ENCODE measurements around the gene TMEM161A. TPM values are rescaled to one million over a fixed set of nuclear protein-coding genes. Genes with fewer than 3 reads are reported as not detected.
"Not testable (repeated sequence)": the region's sequence is repeated elsewhere in the genome, so short reads cannot be mapped to it uniquely, and the experiment has no call there.

Gene TMEM161A
- total RNA-seq, 1 donor from 2014 or later = 24.0 TPM

GRCh38 chr19:19123386-19123785 lies 14.9 kb downstream of the TMEM161A start:
- intact Hi-C loops (cut with micrococcal nuclease) = no loop called here

- intact Hi-C loops (cut with micrococcal nuclease) = no loop called here
Measured at GRCh38 chr19:19122902-19123301, 15.4 kb downstream of the TMEM161A start.

- intact Hi-C loops (cut with micrococcal nuclease) = no loop called here
Measured at GRCh38 chr19:19121371-19121770, 16.9 kb downstream of the TMEM161A start.

GRCh38 chr19:19120308-19121231 lies 17.7 kb downstream of the TMEM161A start:
- intact Hi-C loops (cut with micrococcal nuclease) = no loop called here

- intact Hi-C loops (cut with micrococcal nuclease) = no loop called here
Measured at GRCh38 chr19:19119325-19120237, 18.7 kb downstream of the TMEM161A start.

- intact Hi-C loops (cut with micrococcal nuclease) = no loop called here
Measured at GRCh38 chr19:19115954-19116353, 22.3 kb downstream of the TMEM161A start.

- intact Hi-C loops (cut with micrococcal nuclease) = no loop called here
Measured at GRCh38 chr19:19113040-19113626, 25.1 kb downstream of the TMEM161A start.

- intact Hi-C loops (cut with micrococcal nuclease) = loop anchor here (2.0 kb wide), 1 partner anchor 47 kb away; no protein-coding TSS in a partner anchor
Measured at GRCh38 chr19:19111967-19112580, 26.2 kb downstream of the TMEM161A start.

GRCh38 chr19:19111136-19111835 lies 27.0 kb downstream of the TMEM161A start:
- intact Hi-C loops (cut with micrococcal nuclease) = loop anchor here (2.0 kb wide), 1 partner anchor 46 kb away; no protein-coding TSS in a partner anchor

GRCh38 chr19:19110410-19111135 lies 27.7 kb downstream of the TMEM161A start:
- intact Hi-C loops (cut with micrococcal nuclease) = loop anchor here (1.0 to 2.0 kb wide), 2 partner anchors 46 to 57 kb away; no protein-coding TSS in a partner anchor

- intact Hi-C loops (cut with micrococcal nuclease) = no loop called here
Measured at GRCh38 chr19:19109601-19110000, 28.7 kb downstream of the TMEM161A start.

- intact Hi-C loops (cut with micrococcal nuclease) = no loop called here
Measured at GRCh38 chr19:19107654-19108053, 30.6 kb downstream of the TMEM161A start.

- intact Hi-C loops (cut with micrococcal nuclease) = not testable (repeated sequence)
Measured at GRCh38 chr19:19106938-19107337, 31.3 kb downstream of the TMEM161A start.

GRCh38 chr19:19106056-19106551 lies 32.2 kb downstream of the TMEM161A start:
- intact Hi-C loops (cut with micrococcal nuclease) = no loop called here

GRCh38 chr19:19105365-19106055 lies 32.8 kb downstream of the TMEM161A start:
- intact Hi-C loops (cut with micrococcal nuclease) = no loop called here

- intact Hi-C loops (cut with micrococcal nuclease) = no loop called here
Measured at GRCh38 chr19:19103167-19103566, 35.1 kb downstream of the TMEM161A start.

- intact Hi-C loops (cut with micrococcal nuclease) = not testable (repeated sequence)
Measured at GRCh38 chr19:19102566-19102965, 35.7 kb downstream of the TMEM161A start.

GRCh38 chr19:19101540-19101939 lies 36.7 kb downstream of the TMEM161A start:
- intact Hi-C loops (cut with micrococcal nuclease) = no loop called here

All from T-helper 2 cell treated with Interferon-gamma antibody and Interleukin-4, amounts not matched to agents 100 ng/mL and 5 ng/mL, for 36 hours (primary cell).